Keratinocyte (primary cell): Measurements from ENCODE around the gene STX3. TPM values are rescaled to one million over a fixed set of nuclear protein-coding genes. Genes with fewer than 3 reads are reported as not detected.

Experiments
- DNase-seq: peaks from one replicate; pipeline ENCODE4 v3.0.0-alpha.2; 2011; ENCODE audit warnings: low read depth, missing footprints, low spot score
- FAIRE-seq: peaks from 2 replicates; lab custom pipeline; 2011; peaks lifted over from hg19 to GRCh38; lab: Jason Lieb, UNC
- H2AFZ ChIP-seq: 2 replicates; pipeline ENCODE4 v1.6.0; 2012; ENCODE audit warnings: low read length, control low read depth, inconsistent platforms; ENCODE audit not compliant: control insufficient read depth
- H3K27ac ChIP-seq: 2 replicates; pipeline ENCODE4 v1.5.1; 2011; ENCODE audit warnings: low read length; ENCODE audit not compliant: control insufficient read depth, insufficient read depth
- H3K27me3 ChIP-seq: 3 replicates; pipeline ENCODE4 v1.6.0; 2011; ENCODE audit warnings: low read length; ENCODE audit not compliant: control insufficient read depth, insufficient read depth; ENCODE audit errors: extremely low read depth
- H3K36me3 ChIP-seq, 2 experiments: 2 replicates in 1 of 2; 3 replicates in 1 of 2; pipeline ENCODE4 v1.5.1; 2011; ENCODE audit warnings: low read length in 2 of 2, mild to moderate bottlenecking in 1 of 2; ENCODE audit not compliant: control insufficient read depth in 2 of 2, insufficient read depth in 2 of 2; ENCODE audit errors: extremely low read depth in 1 of 2
- H3K4me1 ChIP-seq: 3 replicates; pipeline ENCODE4 v1.5.1; 2011; ENCODE audit warnings: low read length; ENCODE audit not compliant: control insufficient read depth, insufficient read depth; ENCODE audit errors: extremely low read depth
- H3K4me2 ChIP-seq: 3 replicates; pipeline ENCODE4 v1.6.0; 2011; ENCODE audit warnings: low read depth, low read length; ENCODE audit not compliant: control insufficient read depth, insufficient read depth; ENCODE audit errors: extremely low read depth
- H3K4me3 ChIP-seq, 3 experiments: fragments of 200-600 bp in 1 of 3; sonication (generic) in 1 of 3; 2 replicates in 2 of 3; 3 replicates in 1 of 3; pipeline ENCODE4 v1.5.1; 2011 to 2016; ENCODE audit warnings: low read length in 3 of 3, mild to moderate bottlenecking in 3 of 3, control low read depth in 2 of 3, inconsistent platforms in 1 of 3, low read depth in 1 of 3, mixed read lengths in 1 of 3, mixed run types in 1 of 3, moderate library complexity in 1 of 3; ENCODE audit not compliant: control insufficient read depth in 2 of 3, insufficient read depth in 2 of 3; ENCODE audit errors: extremely low read depth in 1 of 3
- H3K79me2 ChIP-seq: 2 replicates; pipeline ENCODE4 v1.6.0; 2012; ENCODE audit warnings: low read length; ENCODE audit not compliant: control insufficient read depth, insufficient read depth
- H3K9ac ChIP-seq: 3 replicates; pipeline ENCODE4 v1.6.0; 2011; ENCODE audit warnings: low read length; ENCODE audit not compliant: control insufficient read depth, insufficient read depth; ENCODE audit errors: extremely low read depth
- H3K9me1 ChIP-seq: 3 replicates; pipeline ENCODE4 v1.6.0; 2011; ENCODE audit warnings: low read length; ENCODE audit not compliant: control insufficient read depth, insufficient read depth; ENCODE audit errors: extremely low read depth
- H3K9me3 ChIP-seq: 2 replicates; pipeline ENCODE4 v1.5.1; 2012; ENCODE audit warnings: low read depth, low read length; ENCODE audit not compliant: control insufficient read depth
- H4K20me1 ChIP-seq: 3 replicates; pipeline ENCODE4 v1.6.0; 2011; ENCODE audit warnings: low read length; ENCODE audit not compliant: control insufficient read depth, insufficient read depth; ENCODE audit errors: extremely low read depth
- EZH2 ChIP-seq: IDR thresholded peaks from one replicate; pipeline ENCODE4 v1.6.1; 2012; ENCODE audit warnings: inconsistent platforms, mild to moderate bottlenecking, low read length, moderate library complexity
- dilution Hi-C: fragments of 300-500 bp; cut with MboI; formaldehyde crosslinking; loops from one replicate; pipeline ENCODE4 v1.7.0; 2020; ENCODE audit warnings: low sequenced_read_pairs; ENCODE audit not compliant: extremely low pct_ligation_motif_present
- polyA plus RNA-seq, 5 experiments: library from polyadenylated mRNA; depleted of rRNA in 3 of 5; stranded (reverse) in 3 of 5; stranded (forward) in 1 of 5; unstranded in 1 of 5; fragments of >200 nt; gene quantifications; 1 replicate in 1 of 5; 2 replicates in 3 of 5; 3 replicates in 1 of 5; pipeline versions ENCODE4 v1.2.1 to v1.2.3, GENCODE V29; 2011 to 2012; ENCODE audit warnings: missing spikeins in 2 of 5, low read depth in 1 of 5, low replicate concordance in 1 of 5
- TF ChIP-seq, protein P1 (sequence below), 3 experiments: IDR thresholded peaks in 1 of 3; conservative IDR thresholded peaks in 1 of 3; optimal IDR thresholded peaks in 1 of 3; 2 replicates in 2 of 3; 3 replicates in 1 of 3; pipeline versions ENCODE3 to v1.5.1; 2011; ENCODE audit warnings: low read length in 3 of 3, mild to moderate bottlenecking in 3 of 3, moderate library complexity in 2 of 3, control low read depth in 1 of 3, inconsistent platforms in 1 of 3; ENCODE audit not compliant: insufficient read depth in 2 of 3; ENCODE audit errors: extremely low read depth in 1 of 3

Gene STX3
- polyA plus RNA-seq, 1 donor (not counting 4 experiments of a cell fraction or from before 2014, with no cell fraction given), result 48.0 TPM

- FAIRE-seq (no peak), DNase-seq (no peak)
- H3K27me3 ChIP-seq, result no peaks in the 10 kb centered on the region
- H3K36me3 ChIP-seq, result peaks cover 3 to 14% of the 10 kb centered on the region in 2 experiments
- H3K9me3 ChIP-seq, result no peaks in the 10 kb centered on the region
- peaks cover 3% of the 10 kb centered on the region for H3K9me1 ChIP-seq
- no peak overlapping the region for H3K9ac ChIP-seq
- no peak overlapping the region for H3K4me2 ChIP-seq
- H3K4me1 ChIP-seq, result peaks cover 15% of the 10 kb centered on the region
- peaks cover 46% of the 10 kb centered on the region for H3K79me2 ChIP-seq
- H2AFZ ChIP-seq, result no peak overlapping the region
- H3K4me3 ChIP-seq, result no peak overlapping the region
- dilution Hi-C loops, result no loop called here
- H4K20me1 ChIP-seq, result peaks cover 9% of the 10 kb centered on the region
- no peak for TF ChIP-seq EZH2
- TF ChIP-seq, protein P1, sequence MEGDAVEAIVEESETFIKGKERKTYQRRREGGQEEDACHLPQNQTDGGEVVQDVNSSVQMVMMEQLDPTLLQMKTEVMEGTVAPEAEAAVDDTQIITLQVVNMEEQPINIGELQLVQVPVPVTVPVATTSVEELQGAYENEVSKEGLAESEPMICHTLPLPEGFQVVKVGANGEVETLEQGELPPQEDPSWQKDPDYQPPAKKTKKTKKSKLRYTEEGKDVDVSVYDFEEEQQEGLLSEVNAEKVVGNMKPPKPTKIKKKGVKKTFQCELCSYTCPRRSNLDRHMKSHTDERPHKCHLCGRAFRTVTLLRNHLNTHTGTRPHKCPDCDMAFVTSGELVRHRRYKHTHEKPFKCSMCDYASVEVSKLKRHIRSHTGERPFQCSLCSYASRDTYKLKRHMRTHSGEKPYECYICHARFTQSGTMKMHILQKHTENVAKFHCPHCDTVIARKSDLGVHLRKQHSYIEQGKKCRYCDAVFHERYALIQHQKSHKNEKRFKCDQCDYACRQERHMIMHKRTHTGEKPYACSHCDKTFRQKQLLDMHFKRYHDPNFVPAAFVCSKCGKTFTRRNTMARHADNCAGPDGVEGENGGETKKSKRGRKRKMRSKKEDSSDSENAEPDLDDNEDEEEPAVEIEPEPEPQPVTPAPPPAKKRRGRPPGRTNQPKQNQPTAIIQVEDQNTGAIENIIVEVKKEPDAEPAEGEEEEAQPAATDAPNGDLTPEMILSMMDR (optimal IDR thresholded peaks at IDR 0.05 in 1 of 3, IDR thresholded peaks at IDR 0.05 in 1 of 3, conservative IDR thresholded peaks at IDR 0.05 in 1 of 3; ENCODE audit: extremely low read depth in 1 of 3, insufficient read depth in 2 of 3, low read length in 3 of 3), result no peak
- H3K27ac ChIP-seq, result no peak overlapping the region
These were observed 17.9 kb downstream of the STX3 start for GRCh38 chr11:59773083-59773440.

DNA sequence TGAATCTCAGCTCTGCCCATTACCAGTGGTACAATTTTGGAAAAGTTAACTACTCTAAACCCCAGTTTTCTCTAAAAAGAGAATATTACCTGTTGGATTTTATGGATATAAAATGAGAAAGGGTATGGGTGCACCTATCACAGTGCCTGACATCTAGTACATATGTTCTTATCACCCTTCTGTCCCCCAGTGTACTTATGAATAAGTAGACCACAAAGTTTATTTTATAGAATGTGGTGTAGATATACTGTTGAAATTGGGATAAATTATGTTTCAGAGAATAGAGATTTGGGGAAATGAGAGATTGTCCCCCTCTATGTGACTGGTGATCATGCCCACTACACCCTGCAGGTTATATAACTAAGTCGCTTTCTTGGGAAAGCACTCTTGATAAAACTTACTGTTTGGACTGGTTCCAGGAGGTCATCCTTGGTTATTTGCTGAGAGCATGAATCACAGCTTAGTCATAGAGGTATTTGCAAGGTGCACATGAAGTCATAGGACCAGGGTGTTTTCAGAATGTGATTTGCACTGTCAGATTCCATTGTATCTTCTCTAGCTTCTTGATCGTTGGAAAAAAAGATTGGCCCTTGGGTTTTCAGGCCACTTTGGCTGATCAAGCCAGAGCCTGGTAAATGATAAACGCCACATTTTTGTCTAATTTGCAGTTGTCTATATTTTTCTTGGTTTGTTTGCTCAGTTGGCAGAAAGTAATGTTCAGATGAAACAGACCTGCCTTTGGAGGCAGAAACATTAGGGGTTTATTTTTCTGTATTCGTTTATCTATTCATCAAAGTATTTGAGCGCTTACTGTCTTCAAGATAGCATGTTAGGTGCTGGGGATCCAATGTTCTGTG, 21.3 kb downstream of the STX3 start:
- peaks cover 34% of the 10 kb centered on the region for H3K79me2 ChIP-seq
- FAIRE-seq (peak; percentile 87), DNase-seq (peak; percentile 67)
- peaks cover 10% of the 10 kb centered on the region for H4K20me1 ChIP-seq
- H3K4me1 ChIP-seq, result peaks cover 15% of the 10 kb centered on the region
- dilution Hi-C loops, result no loop called here
- H2AFZ ChIP-seq, result no peak overlapping the region
- peaks cover 7 to 20% of the 10 kb centered on the region in 2 experiments for H3K36me3 ChIP-seq
- peak overlapping the region; percentile 46 for H3K4me2 ChIP-seq
- peaks cover 7% of the 10 kb centered on the region for H3K9me1 ChIP-seq
- H3K27me3 ChIP-seq, result no peaks in the 10 kb centered on the region
- H3K4me3 ChIP-seq, result no peak overlapping the region
- H3K27ac ChIP-seq, result no peak overlapping the region
- H3K9me3 ChIP-seq, result no peaks in the 10 kb centered on the region
- TF ChIP-seq EZH2, result no peak
- TF ChIP-seq, protein P1 (optimal IDR thresholded peaks at IDR 0.05 in 1 of 3, IDR thresholded peaks at IDR 0.05 in 1 of 3, conservative IDR thresholded peaks at IDR 0.05 in 1 of 3; ENCODE audit: extremely low read depth in 1 of 3, insufficient read depth in 2 of 3, low read length in 3 of 3), result no peak
- no peak overlapping the region for H3K9ac ChIP-seq
